Osteoblast (primary cell): Measurements from ENCODE around the gene RNF5. TPM values are rescaled to one million over a fixed set of nuclear protein-coding genes. Genes with fewer than 3 reads are reported as not detected.
A peak's percentile ranks its signal among the peaks of the same experiment; 100 is the strongest.
"Not testable (repeated sequence)": the region's sequence is repeated elsewhere in the genome, so short reads cannot be mapped to it uniquely, and the experiment has no call there.

Experiments used
- DNase-seq: peaks from one replicate; pipeline ENCODE4 v3.0.0; 2011; ENCODE audit warnings: low spot score, mixed read lengths; ENCODE audit not compliant: insufficient read length; ENCODE audit errors: missing footprints
- H2AFZ ChIP-seq: 2 replicates; pipeline ENCODE4 v1.6.0; 2011; ENCODE audit warnings: mild to moderate bottlenecking, low read length
- H3K27ac ChIP-seq: 2 replicates; pipeline ENCODE4 v1.5.1; 2011; ENCODE audit warnings: mild to moderate bottlenecking, low read depth, low read length, moderate library complexity
- H3K27me3 ChIP-seq: 2 replicates; pipeline ENCODE4 v1.6.0; 2012; ENCODE audit warnings: mild to moderate bottlenecking, control low read depth, inconsistent platforms, low read length, moderate library complexity; ENCODE audit not compliant: insufficient read depth
- H3K36me3 ChIP-seq: 2 replicates; pipeline ENCODE4 v1.5.1; 2011; ENCODE audit warnings: mild to moderate bottlenecking, low read length, control low read depth, moderate library complexity; ENCODE audit not compliant: insufficient read depth
- H3K4me1 ChIP-seq: 2 replicates; pipeline ENCODE4 v1.5.1; 2011; ENCODE audit warnings: mild to moderate bottlenecking, low read length, control low read depth, moderate library complexity; ENCODE audit not compliant: insufficient read depth
- H3K4me2 ChIP-seq: 2 replicates; pipeline ENCODE4 v1.6.0; 2011; ENCODE audit warnings: mild to moderate bottlenecking, low read length; ENCODE audit not compliant: insufficient read depth
- H3K4me3 ChIP-seq: fragments of 200-600 bp; sonication (generic); 3 replicates; pipeline ENCODE4 v1.5.1; 2012; ENCODE audit warnings: mild to moderate bottlenecking, low read length, inconsistent platforms; ENCODE audit not compliant: insufficient read depth
- H3K79me2 ChIP-seq: 2 replicates; pipeline ENCODE4 v1.6.0; 2012; ENCODE audit warnings: mild to moderate bottlenecking, low read length, control low read depth, inconsistent platforms; ENCODE audit not compliant: insufficient read depth
- H3K9me3 ChIP-seq: 2 replicates; pipeline ENCODE4 v1.5.1; 2011; ENCODE audit warnings: low read depth, low read length, control low read depth
- H4K20me1 ChIP-seq: 2 replicates; pipeline ENCODE4 v1.6.0; 2012; ENCODE audit warnings: mild to moderate bottlenecking, low read length, control low read depth; ENCODE audit not compliant: insufficient read depth
- total RNA-seq: library from RNA; depleted of rRNA; stranded (reverse); fragments of >200 nt; gene quantifications from 2 replicates; pipeline ENCODE4 v1.2.3, GENCODE V29; 2012
- TF ChIP-seq, protein P1 (sequence below): IDR thresholded peaks from 2 replicates; pipeline ENCODE4 v1.5.1; 2011; ENCODE audit warnings: mild to moderate bottlenecking, low read depth, low read length, moderate library complexity; ENCODE audit errors: extremely low read depth

RNF5 gene
- total RNA-seq, 1 donor = 32.9 TPM

DNA sequence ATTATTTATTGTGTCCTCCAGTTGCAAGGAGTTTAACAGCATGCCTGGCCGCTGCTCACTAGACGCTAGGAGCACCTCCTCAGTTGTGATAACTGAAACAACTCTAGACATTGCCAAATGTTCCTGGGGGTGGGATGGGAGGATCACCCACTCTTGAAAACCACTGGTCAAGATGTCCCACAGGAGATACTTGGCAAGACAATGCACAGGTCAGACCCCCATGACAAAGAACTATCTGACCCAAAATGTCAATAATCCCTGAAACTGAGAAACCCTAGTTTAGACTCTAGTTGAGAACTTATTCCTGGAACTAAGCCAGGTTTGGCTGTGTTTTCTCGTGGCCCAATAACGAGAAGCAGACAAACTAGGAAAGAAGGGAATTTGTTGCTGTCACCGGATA, 38.6 kb upstream of the RNF5 start:
- no peaks in the 10 kb centered on the region for H3K36me3 ChIP-seq
- no peaks in the 10 kb centered on the region for H4K20me1 ChIP-seq
- no peak overlapping the region for H3K4me2 ChIP-seq
- H2AFZ ChIP-seq = no peak overlapping the region
- TF ChIP-seq, protein P1, sequence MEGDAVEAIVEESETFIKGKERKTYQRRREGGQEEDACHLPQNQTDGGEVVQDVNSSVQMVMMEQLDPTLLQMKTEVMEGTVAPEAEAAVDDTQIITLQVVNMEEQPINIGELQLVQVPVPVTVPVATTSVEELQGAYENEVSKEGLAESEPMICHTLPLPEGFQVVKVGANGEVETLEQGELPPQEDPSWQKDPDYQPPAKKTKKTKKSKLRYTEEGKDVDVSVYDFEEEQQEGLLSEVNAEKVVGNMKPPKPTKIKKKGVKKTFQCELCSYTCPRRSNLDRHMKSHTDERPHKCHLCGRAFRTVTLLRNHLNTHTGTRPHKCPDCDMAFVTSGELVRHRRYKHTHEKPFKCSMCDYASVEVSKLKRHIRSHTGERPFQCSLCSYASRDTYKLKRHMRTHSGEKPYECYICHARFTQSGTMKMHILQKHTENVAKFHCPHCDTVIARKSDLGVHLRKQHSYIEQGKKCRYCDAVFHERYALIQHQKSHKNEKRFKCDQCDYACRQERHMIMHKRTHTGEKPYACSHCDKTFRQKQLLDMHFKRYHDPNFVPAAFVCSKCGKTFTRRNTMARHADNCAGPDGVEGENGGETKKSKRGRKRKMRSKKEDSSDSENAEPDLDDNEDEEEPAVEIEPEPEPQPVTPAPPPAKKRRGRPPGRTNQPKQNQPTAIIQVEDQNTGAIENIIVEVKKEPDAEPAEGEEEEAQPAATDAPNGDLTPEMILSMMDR = no peak
- H3K9me3 ChIP-seq = no peaks in the 10 kb centered on the region
- no peak for DNase-seq
- no peak overlapping the region for H3K4me3 ChIP-seq
- no peaks in the 10 kb centered on the region for H3K79me2 ChIP-seq
- H3K27me3 ChIP-seq = peaks cover 4% of the 10 kb centered on the region
- peaks cover 3% of the 10 kb centered on the region for H3K4me1 ChIP-seq
- H3K27ac ChIP-seq = no peak overlapping the region

- H3K27me3 ChIP-seq = peaks cover 4% of the 10 kb centered on the region
- no peak for DNase-seq
- H3K79me2 ChIP-seq = no peaks in the 10 kb centered on the region
- no peak overlapping the region for H3K4me2 ChIP-seq
- H3K9me3 ChIP-seq = no peaks in the 10 kb centered on the region
- H3K27ac ChIP-seq = no peak overlapping the region
- H3K4me1 ChIP-seq = peaks cover 3% of the 10 kb centered on the region
- H2AFZ ChIP-seq = no peak overlapping the region
- H3K36me3 ChIP-seq = no peaks in the 10 kb centered on the region
- TF ChIP-seq, protein P1 = no peak
- H3K4me3 ChIP-seq = no peak overlapping the region
- no peaks in the 10 kb centered on the region for H4K20me1 ChIP-seq
Measured at GRCh38 chr6:32140420-32141046, 37.7 kb upstream of the RNF5 start.

- not testable (repeated sequence) for H3K36me3 ChIP-seq, H3K4me3 ChIP-seq, H3K27ac ChIP-seq
Measured at GRCh38 chr6:32144238-32144637, 34.0 kb upstream of the RNF5 start.

DNA sequence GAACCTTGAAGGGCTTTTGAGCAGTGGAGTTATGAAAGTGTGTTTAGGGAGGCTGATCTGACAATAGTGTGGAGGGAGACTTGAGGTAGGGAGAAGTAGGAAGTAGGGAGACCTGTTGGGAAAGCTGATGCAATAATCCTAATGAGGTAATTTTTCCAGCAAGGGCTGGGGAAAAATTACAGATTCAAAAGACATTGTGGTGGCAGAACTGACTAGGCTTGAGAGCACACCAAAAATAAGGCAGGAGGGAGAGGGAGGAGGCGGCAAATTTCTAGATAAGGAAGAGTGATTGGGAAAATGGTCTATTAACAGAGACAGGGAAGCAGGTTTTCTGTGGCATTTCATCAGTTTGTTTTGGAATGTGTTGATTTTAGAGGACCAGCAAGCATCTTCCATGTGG, 31.9 kb upstream of the RNF5 start:
- no peaks in the 10 kb centered on the region for H4K20me1 ChIP-seq
- H3K27me3 ChIP-seq = peaks cover 42% of the 10 kb centered on the region
- H3K27ac ChIP-seq = no peak overlapping the region
- H2AFZ ChIP-seq = no peak overlapping the region
- no peaks in the 10 kb centered on the region for H3K36me3 ChIP-seq
- H3K9me3 ChIP-seq = no peaks in the 10 kb centered on the region
- H3K4me3 ChIP-seq = no peak overlapping the region
- DNase-seq = no peak
- H3K4me2 ChIP-seq = no peak overlapping the region
- no peaks in the 10 kb centered on the region for H3K79me2 ChIP-seq
- H3K4me1 ChIP-seq = no peaks in the 10 kb centered on the region
- TF ChIP-seq, protein P1 = no peak

More at GRCh38 chr6:32144238-32144637, 34.0 kb upstream of the RNF5 start:
- not testable (repeated sequence) for H3K79me2 ChIP-seq, H3K4me1 ChIP-seq, H2AFZ ChIP-seq, H4K20me1 ChIP-seq, H3K9me3 ChIP-seq, H3K4me2 ChIP-seq
- peak; percentile 42 for DNase-seq
- peaks cover 39% of the 10 kb centered on the region for H3K27me3 ChIP-seq
